Astrocyte (in vitro differentiated cells and primary cell): ENCODE results near the gene TMC4. TPM values are rescaled to one million over a fixed set of nuclear protein-coding genes. Genes with fewer than 3 reads are reported as not detected.

Experiments used
- DNase-seq: peaks from one replicate; pipeline ENCODE4 v3.0.0-alpha.2; 2010; ENCODE audit warnings: low read depth
- FAIRE-seq: peaks from 2 replicates; lab custom pipeline; 2011; peaks lifted over from hg19 to GRCh38; lab: Jason Lieb, UNC
- H2AFZ ChIP-seq: 2 replicates; pipeline ENCODE4 v1.6.0; 2012; ENCODE audit warnings: low read depth, low read length, inconsistent platforms
- H3K27ac ChIP-seq: 2 replicates; pipeline ENCODE4 v1.5.1; 2011; ENCODE audit warnings: low read depth, low read length, inconsistent platforms
- H3K27me3 ChIP-seq: 2 replicates; pipeline ENCODE4 v1.6.0; 2011; ENCODE audit warnings: low read length, inconsistent platforms; ENCODE audit not compliant: insufficient read depth
- H3K36me3 ChIP-seq: 2 replicates; pipeline ENCODE4 v1.5.1; 2011; ENCODE audit warnings: low read length, inconsistent platforms; ENCODE audit not compliant: insufficient read depth
- H3K4me1 ChIP-seq: 2 replicates; pipeline ENCODE4 v1.5.1; 2011; ENCODE audit warnings: low read length, inconsistent platforms; ENCODE audit not compliant: insufficient read depth
- H3K4me2 ChIP-seq: 2 replicates; pipeline ENCODE4 v1.6.0; 2012; ENCODE audit warnings: low read length, inconsistent platforms
- H3K4me3 ChIP-seq: 2 replicates; pipeline ENCODE4 v1.5.1; 2011; ENCODE audit warnings: low read depth, mild to moderate bottlenecking, low read length, inconsistent platforms; ENCODE audit not compliant: insufficient read depth
- H3K79me2 ChIP-seq: 2 replicates; pipeline ENCODE4 v1.6.0; 2012; ENCODE audit warnings: mild to moderate bottlenecking, low read length, inconsistent platforms; ENCODE audit not compliant: insufficient read depth
- H3K9ac ChIP-seq: 2 replicates; pipeline ENCODE4 v1.6.0; 2012; ENCODE audit warnings: mild to moderate bottlenecking, low read length, inconsistent platforms
- H3K9me3 ChIP-seq: 2 replicates; pipeline ENCODE4 v1.5.1; 2012; ENCODE audit warnings: low read depth, mild to moderate bottlenecking, low read length, inconsistent platforms; ENCODE audit not compliant: insufficient read depth
- H4K20me1 ChIP-seq: 2 replicates; pipeline ENCODE4 v1.6.0; 2012; ENCODE audit warnings: low read length, inconsistent platforms; ENCODE audit not compliant: insufficient read depth
- H3K27ac Mint-ChIP-seq: one replicate; pipeline ENCODE4 v1.8.0; 2021; ENCODE audit warnings: mild to moderate bottlenecking, mixed read lengths; ENCODE audit not compliant: unreplicated experiment
- H3K27me3 Mint-ChIP-seq: one replicate; pipeline ENCODE4 v1.8.0; 2021; ENCODE audit warnings: low read depth, mixed read lengths; ENCODE audit not compliant: unreplicated experiment
- H3K36me3 Mint-ChIP-seq: one replicate; pipeline ENCODE4 v1.8.0; 2021; ENCODE audit warnings: low read depth, mixed read lengths; ENCODE audit not compliant: unreplicated experiment
- H3K4me1 Mint-ChIP-seq: one replicate; pipeline ENCODE4 v1.8.0; 2021; ENCODE audit warnings: low read depth, mixed read lengths; ENCODE audit not compliant: unreplicated experiment
- H3K4me3 Mint-ChIP-seq: one replicate; pipeline ENCODE4 v1.8.0; 2021; ENCODE audit warnings: mild to moderate bottlenecking, moderate library complexity, mixed read lengths; ENCODE audit not compliant: unreplicated experiment
- H3K9me3 Mint-ChIP-seq: one replicate; pipeline ENCODE4 v1.8.0; 2021; ENCODE audit warnings: mild to moderate bottlenecking, mixed read lengths; ENCODE audit not compliant: unreplicated experiment
- CTCF ChIP-seq: IDR thresholded peaks from 2 replicates; pipeline ENCODE4 v1.5.1; 2011; ENCODE audit warnings: low read depth, mild to moderate bottlenecking, inconsistent platforms, low read length, moderate library complexity; ENCODE audit not compliant: insufficient read depth
- EZH2 ChIP-seq: IDR thresholded peaks from 2 replicates; pipeline ENCODE4 v1.6.1; 2012; ENCODE audit warnings: mild to moderate bottlenecking, low read length, inconsistent platforms; ENCODE audit not compliant: insufficient read depth
- total RNA-seq: library from RNA; stranded (reverse); gene quantifications from 2 replicates; pipeline ENCODE4 v1.2.1, GENCODE V29; 2021

TMC4 gene
- total RNA-seq, 1 donor from 2014 or later, result 1.9 TPM

GRCh38 chr19:54133957-54134590 is 38.9 kb downstream of the TMC4 start:
- Mint-ChIP-seq H3K27me3 (no peaks in the 10 kb centered on the region), H3K9me3 (no peaks in the 10 kb centered on the region), H3K4me1 (peaks cover 9% of the 10 kb centered on the region), H3K36me3 (peaks cover 13% of the 10 kb centered on the region), H3K4me3 (no peak overlapping the region), H3K27ac (peak overlapping the region; percentile 36)
- FAIRE-seq (no peak), DNase-seq (no peak)
- peaks cover 16% of the 10 kb centered on the region for H3K79me2 ChIP-seq
- H3K36me3 ChIP-seq, result peaks cover 2% of the 10 kb centered on the region
- H3K27ac ChIP-seq, result no peak overlapping the region
- H3K4me1 ChIP-seq, result peaks cover 12% of the 10 kb centered on the region
- H3K9me3 ChIP-seq, result no peaks in the 10 kb centered on the region
- H3K27me3 ChIP-seq, result no peaks in the 10 kb centered on the region
- no peak overlapping the region for H2AFZ ChIP-seq
- peaks cover 7% of the 10 kb centered on the region for H4K20me1 ChIP-seq
- H3K4me2 ChIP-seq, result no peak overlapping the region
- no peak for TF ChIP-seq EZH2
- no peak for TF ChIP-seq CTCF
- no peak overlapping the region for H3K4me3 ChIP-seq
- no peak overlapping the region for H3K9ac ChIP-seq

- Histone ChIP-seq H3K9ac (no peak overlapping the region), H3K27ac (no peak overlapping the region), H3K4me3 (no peak overlapping the region), H3K9me3 (no peaks in the 10 kb centered on the region), H3K4me1 (peaks cover 6% of the 10 kb centered on the region), H4K20me1 (peaks cover under 1% of the 10 kb centered on the region), H3K27me3 (no peaks in the 10 kb centered on the region), H2AFZ (no peak overlapping the region), H3K36me3 (peaks cover 2% of the 10 kb centered on the region), H3K4me2 (no peak overlapping the region), H3K79me2 (peaks cover 9% of the 10 kb centered on the region)
- FAIRE-seq (no peak), DNase-seq (peak; percentile 58)
- H3K4me1 Mint-ChIP-seq, result peaks cover 3% of the 10 kb centered on the region
- H3K9me3 Mint-ChIP-seq, result no peaks in the 10 kb centered on the region
- no peak for TF ChIP-seq EZH2
- no peak for TF ChIP-seq CTCF
- H3K36me3 Mint-ChIP-seq, result peaks cover 13% of the 10 kb centered on the region
- H3K27ac Mint-ChIP-seq, result no peak overlapping the region
- H3K27me3 Mint-ChIP-seq, result no peaks in the 10 kb centered on the region
- no peak overlapping the region for H3K4me3 Mint-ChIP-seq
These were observed 39.5 kb downstream of the TMC4 start for GRCh38 chr19:54133312-54133956.

- Histone ChIP-seq H3K4me1 (no peaks in the 10 kb centered on the region), H4K20me1 (no peaks in the 10 kb centered on the region), H3K36me3 (peaks cover 2% of the 10 kb centered on the region), H3K79me2 (no peaks in the 10 kb centered on the region), H3K27me3 (no peaks in the 10 kb centered on the region), H2AFZ (no peak overlapping the region), H3K4me2 (no peak overlapping the region), H3K4me3 (no peak overlapping the region), H3K27ac (no peak overlapping the region), H3K9ac (no peak overlapping the region), H3K9me3 (no peaks in the 10 kb centered on the region)
- DNase-seq, result no peak
- Mint-ChIP-seq H3K4me3 (no peak overlapping the region), H3K4me1 (no peaks in the 10 kb centered on the region), H3K27ac (no peak overlapping the region), H3K9me3 (no peaks in the 10 kb centered on the region), H3K36me3 (peaks cover 21% of the 10 kb centered on the region), H3K27me3 (no peaks in the 10 kb centered on the region)
- FAIRE-seq, result no peak
- TF ChIP-seq CTCF (no peak), EZH2 (no peak)
These were observed 43.4 kb downstream of the TMC4 start for GRCh38 chr19:54129617-54129996.
